Fibroblast of mammary gland (primary cell): ENCODE data around the gene EDDM3A.
"Not testable (repeated sequence)": the region's sequence is repeated elsewhere in the genome, so short reads cannot be mapped to it uniquely, and the experiment has no call there.

Experiments used
- DNase-seq: peaks from one replicate; pipeline ENCODE4 v3.0.0-alpha.2; 2010; ENCODE audit warnings: low read depth
- H3K4me3 ChIP-seq: 2 replicates; pipeline ENCODE4 v1.5.1; 2011; ENCODE audit warnings: low read depth, mild to moderate bottlenecking, low read length, moderate library complexity; ENCODE audit not compliant: control insufficient read depth
- TF ChIP-seq, protein P1 (sequence below): conservative IDR thresholded peaks from 2 replicates; pipeline ENCODE4 v1.5.1; 2011; ENCODE audit warnings: low read depth, low read length, inconsistent platforms; ENCODE audit not compliant: control insufficient read depth, insufficient read depth

EDDM3A gene

DNA sequence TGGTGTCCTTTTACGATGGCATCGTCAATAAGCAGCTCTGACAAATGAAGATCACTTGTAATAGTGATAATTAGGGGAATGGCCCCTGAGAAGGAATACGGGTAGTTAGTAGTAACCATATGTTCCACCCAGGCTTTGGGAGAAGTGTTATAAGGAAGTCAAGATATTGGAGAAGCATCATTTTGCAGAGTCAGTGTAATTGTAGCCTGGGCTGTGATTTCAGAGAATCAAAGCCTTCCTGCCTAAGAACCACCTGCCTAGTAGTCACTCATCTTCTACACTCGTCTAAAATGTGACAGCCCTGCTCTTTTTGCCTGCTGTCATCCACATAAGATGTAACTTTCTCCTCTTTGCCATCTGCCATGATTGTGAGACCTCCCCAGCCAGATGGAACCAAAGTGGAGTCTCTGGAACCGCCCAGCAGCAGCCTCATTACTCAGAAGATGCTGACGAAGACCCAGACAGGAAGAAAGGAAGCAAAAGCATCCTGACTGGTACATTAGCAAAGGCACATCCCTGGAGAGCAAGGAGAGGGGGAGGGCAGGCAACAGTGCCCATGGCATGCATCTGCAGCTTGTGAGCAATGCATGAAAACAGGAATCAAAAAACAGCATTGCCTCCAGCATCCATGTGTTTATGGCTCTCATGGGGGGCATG is 12.6 kb upstream of the EDDM3A start:
- H3K4me3 ChIP-seq: no peak overlapping the region
- TF ChIP-seq, protein P1, sequence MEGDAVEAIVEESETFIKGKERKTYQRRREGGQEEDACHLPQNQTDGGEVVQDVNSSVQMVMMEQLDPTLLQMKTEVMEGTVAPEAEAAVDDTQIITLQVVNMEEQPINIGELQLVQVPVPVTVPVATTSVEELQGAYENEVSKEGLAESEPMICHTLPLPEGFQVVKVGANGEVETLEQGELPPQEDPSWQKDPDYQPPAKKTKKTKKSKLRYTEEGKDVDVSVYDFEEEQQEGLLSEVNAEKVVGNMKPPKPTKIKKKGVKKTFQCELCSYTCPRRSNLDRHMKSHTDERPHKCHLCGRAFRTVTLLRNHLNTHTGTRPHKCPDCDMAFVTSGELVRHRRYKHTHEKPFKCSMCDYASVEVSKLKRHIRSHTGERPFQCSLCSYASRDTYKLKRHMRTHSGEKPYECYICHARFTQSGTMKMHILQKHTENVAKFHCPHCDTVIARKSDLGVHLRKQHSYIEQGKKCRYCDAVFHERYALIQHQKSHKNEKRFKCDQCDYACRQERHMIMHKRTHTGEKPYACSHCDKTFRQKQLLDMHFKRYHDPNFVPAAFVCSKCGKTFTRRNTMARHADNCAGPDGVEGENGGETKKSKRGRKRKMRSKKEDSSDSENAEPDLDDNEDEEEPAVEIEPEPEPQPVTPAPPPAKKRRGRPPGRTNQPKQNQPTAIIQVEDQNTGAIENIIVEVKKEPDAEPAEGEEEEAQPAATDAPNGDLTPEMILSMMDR: no peak
- DNase-seq: no peak

GRCh38 chr14:20733684-20734429 is 11.8 kb upstream of the EDDM3A start:
- TF ChIP-seq, protein P1: no peak
- no peak overlapping the region for H3K4me3 ChIP-seq
- DNase-seq: no peak

- H3K4me3 ChIP-seq: no peak overlapping the region
Measured at GRCh38 chr14:20734430-20734806, 11.3 kb upstream of the EDDM3A start.

DNA sequence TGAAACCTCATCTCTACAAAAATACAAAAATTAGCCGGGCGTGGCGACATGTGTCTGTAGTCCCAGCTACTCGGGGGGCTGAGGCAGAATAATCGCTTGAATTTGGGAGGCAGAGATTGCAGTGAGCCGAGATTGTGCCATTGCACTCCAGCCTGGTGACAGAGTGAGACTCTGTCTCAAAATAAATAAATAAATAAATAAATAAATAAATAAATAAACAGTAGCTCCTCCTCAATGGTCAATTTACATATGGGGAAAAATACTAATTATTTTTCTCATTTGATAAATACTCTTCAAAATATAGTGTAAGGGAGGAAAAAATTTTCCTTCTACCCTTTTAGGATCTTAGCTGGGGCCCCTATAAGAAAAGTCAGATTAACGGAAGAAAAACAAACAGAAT is 7.4 kb upstream of the EDDM3A start:
- DNase-seq, H3K4me3 ChIP-seq: not testable (repeated sequence)

More at GRCh38 chr14:20734430-20734806, 11.3 kb upstream of the EDDM3A start:
- no peak for DNase-seq
- TF ChIP-seq, protein P1: no peak

GRCh38 chr14:20742132-20742531 is 3.6 kb upstream of the EDDM3A start:
- no peak for DNase-seq

GRCh38 chr14:20743556-20743955 is 2.1 kb upstream of the EDDM3A start:
- TF ChIP-seq, protein P1: no peak
- H3K4me3 ChIP-seq: no peak overlapping the region
- DNase-seq: no peak

More at GRCh38 chr14:20742132-20742531, 3.6 kb upstream of the EDDM3A start:
- no peak overlapping the region for H3K4me3 ChIP-seq
- TF ChIP-seq, protein P1: no peak

DNA sequence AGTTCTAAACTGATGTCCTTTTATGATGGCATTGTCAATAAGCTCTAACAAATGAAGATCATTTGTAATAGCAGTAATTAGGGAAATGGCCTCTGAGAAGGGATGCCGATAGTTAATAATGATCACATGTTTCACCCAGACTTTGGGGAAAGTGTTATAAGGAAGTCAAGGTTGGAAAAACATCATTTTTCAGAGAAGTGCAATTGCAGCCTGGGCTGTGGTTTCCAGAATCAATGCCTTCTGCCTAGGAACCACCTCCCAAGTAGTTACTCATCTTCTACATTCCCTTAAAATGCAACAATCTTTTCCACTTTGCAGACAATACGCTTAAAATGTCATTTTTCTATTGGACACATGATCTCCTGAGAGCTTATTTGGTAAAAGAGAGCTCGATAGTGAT is 879 bp downstream of the EDDM3A start:
- no peak overlapping the region for H3K4me3 ChIP-seq
- DNase-seq: no peak
- TF ChIP-seq, protein P1: no peak
